HG02852 (cell line): ENCODE data around the gene TDRD6.
"Not testable (repeated sequence)": the region's sequence is repeated elsewhere in the genome, so short reads cannot be mapped to it uniquely, and the experiment has no call there.

Experiments used
- ATAC-seq: cut with Tn5 transposase; IDR thresholded peaks from one replicate; pipeline ENCODE4 v1.9.1; 2021; ENCODE audit warnings: mild to moderate bottlenecking, moderate library complexity; ENCODE audit not compliant: unreplicated experiment

Gene TDRD6

GRCh38 chr6:46687619-46688097, at the start of gene TDRD6:
Gene TDRD6, plus strand, starts transcription at chr6:46687885. Its CDS starts 244 bp downstream, at chr6:46688129.
- no peak for ATAC-seq

GRCh38 chr6:46637933-46638332, 49.8 kb upstream of the TDRD6 start:
- no peak for ATAC-seq

GRCh38 chr6:46638650-46639049, 49.0 kb upstream of the TDRD6 start:
- no peak for ATAC-seq

- ATAC-seq = no peak
These were observed 44.5 kb upstream of the TDRD6 start for GRCh38 chr6:46642928-46643751.

- no peak for ATAC-seq
These were observed 42.4 kb upstream of the TDRD6 start for GRCh38 chr6:46645265-46645664.

- ATAC-seq = not testable (repeated sequence)
These were observed 39.6 kb upstream of the TDRD6 start for GRCh38 chr6:46648108-46648507.

- no peak for ATAC-seq
These were observed 38.7 kb upstream of the TDRD6 start for GRCh38 chr6:46648869-46649492.

- no peak for ATAC-seq
These were observed 36.7 kb upstream of the TDRD6 start for GRCh38 chr6:46651006-46651405.

- no peak for ATAC-seq
These were observed 35.9 kb upstream of the TDRD6 start for GRCh38 chr6:46651816-46652215.

- no peak for ATAC-seq
These were observed 35.5 kb upstream of the TDRD6 start for GRCh38 chr6:46652232-46652602.

- peak; percentile 100 for ATAC-seq
These were observed 34.9 kb upstream of the TDRD6 start, which contains the start of the genes CYP39A1 and SLC25A27 for GRCh38 chr6:46652603-46653438. Gene CYP39A1, minus strand, starts transcription at chr6:46652818. Its CDS starts 236 bp downstream, at chr6:46652582. Gene SLC25A27, plus strand, starts transcription at chr6:46652975. Its CDS starts 218 bp downstream, at chr6:46653193.

- ATAC-seq = no peak
These were observed 34.1 kb upstream of the TDRD6 start for GRCh38 chr6:46653439-46654195.

- no peak for ATAC-seq
These were observed 31.9 kb upstream of the TDRD6 start for GRCh38 chr6:46655803-46656202.

GRCh38 chr6:46657642-46658041, 30.0 kb upstream of the TDRD6 start:
- no peak for ATAC-seq

- ATAC-seq = no peak
These were observed 26.2 kb upstream of the TDRD6 start for GRCh38 chr6:46661483-46661882.

GRCh38 chr6:46667377-46667776, 20.3 kb upstream of the TDRD6 start:
- no peak for ATAC-seq

GRCh38 chr6:46674410-46674809, 13.3 kb upstream of the TDRD6 start:
- ATAC-seq = no peak

- ATAC-seq = no peak
These were observed 10.9 kb upstream of the TDRD6 start for GRCh38 chr6:46676604-46677313.

- no peak for ATAC-seq
These were observed 10.4 kb upstream of the TDRD6 start for GRCh38 chr6:46677314-46677654.

- ATAC-seq = no peak
These were observed 2.9 kb upstream of the TDRD6 start for GRCh38 chr6:46684771-46685170.
